HG03442 (cell line): Measurements from ENCODE around the gene SPINK2.

Experiments used
- ATAC-seq: cut with Tn5 transposase; IDR thresholded peaks from one replicate; pipeline ENCODE4 v1.9.1; 2021; ENCODE audit warnings: mild to moderate bottlenecking, moderate library complexity; ENCODE audit not compliant: unreplicated experiment

Gene SPINK2

GRCh38 chr4:56799824-56800756 lies 21.4 kb downstream of the SPINK2 start:
- ATAC-seq = peak; percentile 85

GRCh38 chr4:56799161-56799759 lies 22.2 kb downstream of the SPINK2 start:
- ATAC-seq = no peak

DNA sequence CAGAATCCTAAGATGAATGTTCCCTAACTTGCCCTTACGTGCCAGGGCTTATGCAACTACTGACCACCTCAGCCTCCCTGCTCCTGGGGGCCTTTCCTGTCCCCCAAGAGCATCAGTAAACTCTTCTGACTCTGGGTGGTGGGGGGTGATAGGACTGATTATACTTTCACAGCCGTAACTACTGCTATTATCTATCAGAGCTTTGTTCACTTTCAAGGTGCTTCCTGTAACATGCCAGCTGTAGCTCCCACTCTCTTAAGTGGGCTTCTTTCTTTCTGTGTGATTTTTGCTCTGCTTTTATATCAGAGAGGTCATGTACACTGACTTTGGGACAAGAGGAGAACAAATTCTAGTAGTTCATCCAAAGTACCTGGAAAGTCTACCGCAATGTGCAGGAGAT lies 25.3 kb downstream of the SPINK2 start:
- no peak for ATAC-seq

- ATAC-seq = peak; percentile 81
Observed at GRCh38 chr4:56791316-56791715, 30.2 kb downstream of the SPINK2 start.

- no peak for ATAC-seq
Observed at GRCh38 chr4:56790691-56791091, 30.8 kb downstream of the SPINK2 start.

- ATAC-seq = no peak
Observed at GRCh38 chr4:56788081-56788480, 33.4 kb downstream of the SPINK2 start.

GRCh38 chr4:56787380-56787779 lies 34.1 kb downstream of the SPINK2 start:
- no peak for ATAC-seq

DNA sequence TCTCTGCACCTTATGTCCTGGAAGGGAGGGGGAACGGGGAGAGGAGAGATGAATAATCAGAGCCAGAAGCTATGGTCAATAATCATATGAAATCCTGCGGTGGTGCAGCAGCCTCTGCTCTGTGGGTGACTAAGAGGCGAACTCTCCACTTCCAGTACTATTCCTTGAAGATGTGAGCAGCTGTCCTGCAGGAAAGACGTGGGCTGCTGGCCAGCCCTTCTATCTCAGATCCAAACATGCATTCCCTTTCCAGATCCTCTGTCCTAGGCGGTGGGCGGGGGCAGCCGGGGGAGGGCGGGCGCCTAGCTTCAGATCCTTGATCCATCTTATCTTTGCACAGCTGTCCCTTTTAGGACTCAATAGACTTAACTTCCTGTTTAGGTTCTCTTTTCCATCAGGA lies 34.5 kb downstream of the SPINK2 start:
- no peak for ATAC-seq

DNA sequence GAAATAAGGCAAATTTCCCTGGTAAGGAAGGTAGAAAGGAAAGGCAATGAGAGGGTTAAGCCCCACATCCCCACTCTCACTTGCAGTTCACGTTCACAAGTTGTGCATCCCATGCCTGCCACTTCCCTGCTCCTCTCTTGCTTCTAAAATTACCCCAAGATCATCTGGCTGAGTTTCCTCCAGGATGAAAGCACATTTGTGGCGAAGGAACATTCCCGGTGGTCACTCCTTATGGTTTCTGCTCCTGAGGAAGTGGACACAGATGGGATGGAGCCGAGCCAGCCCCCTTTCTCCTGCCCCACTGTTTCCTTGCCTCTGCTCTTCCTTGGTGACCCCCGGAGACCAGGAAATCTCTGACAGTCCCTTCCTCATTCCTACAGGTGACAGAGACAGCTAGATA lies 37.5 kb downstream of the SPINK2 start:
- no peak for ATAC-seq

DNA sequence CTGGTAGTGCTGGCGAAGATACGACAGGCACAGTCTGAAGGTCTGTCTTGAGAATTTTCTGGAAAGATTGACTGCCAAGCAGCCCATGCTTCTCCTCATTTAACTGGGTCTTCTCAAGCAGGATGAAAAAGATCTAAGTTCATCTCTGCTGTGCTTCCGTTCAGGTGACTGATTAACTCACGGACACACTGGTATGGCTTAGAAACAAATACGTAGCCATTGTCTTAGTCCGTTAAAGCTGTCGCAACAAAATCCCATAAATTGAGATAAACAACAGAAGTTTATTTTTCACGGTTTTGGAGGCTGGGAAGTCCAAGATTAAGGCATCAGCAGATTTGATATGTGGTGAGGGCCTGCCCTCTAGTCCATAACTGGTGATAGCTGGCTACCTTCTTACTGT lies 39.5 kb downstream of the SPINK2 start:
- no peak for ATAC-seq

DNA sequence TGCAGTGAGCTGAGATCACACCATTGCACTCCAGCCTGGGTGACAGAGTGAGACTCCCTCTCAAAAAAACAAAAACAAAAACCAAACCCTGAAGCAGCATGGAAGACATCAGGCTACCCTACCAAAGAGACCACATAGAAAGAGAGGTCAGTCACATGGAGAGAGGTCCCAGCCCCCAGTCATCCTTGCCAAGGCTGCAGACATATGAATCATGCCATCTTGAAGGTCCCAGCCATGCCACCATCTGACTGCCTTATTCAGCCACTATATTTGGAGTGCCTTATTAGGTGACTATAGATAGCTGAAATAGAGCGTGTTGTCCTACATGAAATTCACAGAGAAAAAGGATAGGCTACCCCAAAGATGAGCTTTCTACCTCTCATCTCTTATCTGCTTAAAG lies 48.2 kb downstream of the SPINK2 start:
- no peak for ATAC-seq

DNA sequence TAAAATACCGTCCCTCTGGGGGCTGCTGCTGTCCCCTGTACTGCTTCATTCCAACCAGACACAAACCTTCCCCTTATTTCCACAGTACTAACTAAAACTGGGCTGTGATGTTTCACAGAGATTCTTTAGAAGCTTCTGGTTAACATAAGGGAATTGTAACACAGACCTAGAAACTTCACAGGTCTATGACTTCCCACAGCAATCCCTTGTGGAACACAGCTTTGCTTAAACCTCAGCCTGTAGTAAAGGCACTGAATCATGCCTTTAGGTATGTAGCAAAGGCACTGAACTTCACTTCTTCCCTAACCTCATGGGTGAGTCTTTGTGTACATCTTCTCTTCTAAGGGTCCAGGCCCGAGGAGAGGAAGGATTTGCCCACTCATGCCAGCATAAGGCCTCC lies 49.4 kb downstream of the SPINK2 start:
- ATAC-seq = no peak

DNA sequence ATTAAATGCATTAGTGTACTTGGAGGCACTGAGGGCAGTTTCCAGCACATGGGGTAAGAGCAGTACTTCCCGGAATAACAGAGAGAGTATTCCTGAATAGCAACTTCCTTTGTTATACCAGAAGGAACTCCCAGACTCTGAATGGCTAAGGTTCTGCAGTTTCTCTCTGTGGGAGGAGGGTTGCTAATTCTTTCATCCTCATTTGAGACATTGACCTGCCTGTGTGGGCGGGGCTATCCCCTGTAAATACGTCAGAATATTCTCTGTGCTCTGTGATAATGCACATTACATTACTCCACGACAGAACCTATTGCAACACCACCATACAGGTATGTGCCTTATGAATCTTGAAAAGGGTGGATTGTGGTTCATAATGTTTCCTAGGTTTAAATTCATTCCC lies 52.7 kb downstream of the SPINK2 start:
- ATAC-seq = peak; percentile 46

DNA sequence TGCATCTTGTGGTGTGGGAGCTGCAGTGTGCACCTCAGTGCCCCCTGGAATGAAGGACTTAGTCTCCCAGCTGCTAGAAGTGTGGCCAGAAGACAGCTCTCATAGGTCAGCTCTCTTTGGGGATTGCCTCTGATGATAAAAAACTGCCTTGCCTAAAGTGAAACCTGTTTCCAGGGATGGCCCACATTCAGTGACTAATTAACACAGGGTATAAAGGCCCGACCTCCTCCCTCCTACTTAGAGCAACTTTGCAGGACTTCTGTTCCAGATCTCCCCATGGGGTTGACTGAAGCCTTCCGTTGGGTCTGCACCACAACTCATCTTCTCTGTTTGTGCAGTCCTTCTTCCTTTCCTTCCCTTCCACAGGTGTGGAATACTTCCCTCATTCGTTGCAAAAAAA lies 53.2 kb downstream of the SPINK2 start:
- no peak for ATAC-seq

GRCh38 chr4:56767567-56767966 lies 53.9 kb downstream of the SPINK2 start:
- no peak for ATAC-seq

DNA sequence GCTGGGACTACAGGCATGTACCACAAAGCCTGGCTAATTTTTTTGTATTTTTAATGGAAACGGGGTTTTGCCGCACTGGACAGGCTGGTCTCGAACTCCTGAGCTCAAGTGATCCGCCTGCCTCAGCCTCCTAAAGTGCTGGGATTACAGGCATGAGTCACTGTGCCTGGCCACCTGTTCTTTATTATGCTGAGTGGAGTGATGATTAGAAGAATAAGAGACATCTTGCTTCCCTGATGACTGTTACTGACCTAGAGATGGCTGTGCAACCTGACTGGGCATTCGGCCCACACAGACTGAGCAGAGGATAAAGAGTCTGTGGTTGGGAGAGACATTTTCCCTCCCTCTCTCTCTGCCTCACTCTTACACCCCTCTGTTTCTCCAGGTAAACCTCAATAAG lies 56.7 kb downstream of the SPINK2 start:
- no peak for ATAC-seq

DNA sequence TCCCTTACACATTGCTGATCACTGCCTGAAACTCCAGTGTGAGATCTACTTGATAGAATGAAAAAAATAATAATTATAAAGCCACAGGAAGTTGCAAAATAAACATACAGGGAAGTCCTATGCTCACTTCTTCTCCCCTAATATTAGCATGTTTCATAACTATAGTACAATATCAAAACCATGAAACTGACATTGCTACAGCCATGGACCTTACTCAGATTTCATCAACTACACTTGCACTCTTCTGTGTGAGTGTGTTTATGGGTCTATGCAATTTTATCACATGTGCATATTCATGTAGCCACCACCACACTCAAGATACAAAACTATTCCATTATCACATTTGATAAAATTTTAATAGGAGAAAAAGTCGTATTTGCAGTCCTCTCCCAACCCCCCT lies 57.3 kb downstream of the SPINK2 start:
- ATAC-seq = no peak

DNA sequence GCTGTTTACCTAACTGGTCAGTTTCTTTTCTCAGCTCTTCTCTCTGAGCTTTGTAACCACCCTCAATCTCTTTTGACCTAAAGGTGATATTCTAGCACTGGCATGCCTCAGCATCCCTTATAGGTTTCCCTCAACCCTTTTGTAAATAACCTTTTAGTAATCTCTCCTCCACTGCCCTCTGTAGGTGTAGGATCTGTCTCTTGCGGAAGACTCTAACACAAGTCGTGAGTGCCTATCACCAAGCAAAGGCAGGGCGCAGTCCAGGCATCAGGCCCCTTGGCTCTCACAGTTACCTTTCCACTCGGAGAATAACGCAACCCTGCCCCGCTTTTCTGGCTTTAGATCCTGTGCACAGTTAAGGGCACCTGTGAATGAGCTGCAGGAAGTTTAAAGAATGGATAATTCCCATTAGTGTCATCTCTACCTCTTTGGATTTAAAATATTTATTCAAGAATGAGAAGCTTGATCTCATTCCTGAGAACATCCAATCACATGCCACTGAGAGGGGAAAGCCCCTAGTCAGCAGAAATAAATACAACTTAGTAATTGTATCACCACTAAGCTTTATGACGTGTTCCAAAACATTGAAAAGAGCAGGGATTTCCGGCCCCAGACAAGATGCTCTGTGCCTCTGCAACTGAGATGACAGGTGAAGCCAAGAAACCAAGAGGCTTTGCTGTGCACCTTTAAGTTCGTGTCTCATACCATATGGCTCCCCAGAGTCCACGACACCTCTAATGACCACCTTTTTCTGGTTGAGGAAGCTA lies 58.8 kb downstream of the SPINK2 start:
- no peak for ATAC-seq

DNA sequence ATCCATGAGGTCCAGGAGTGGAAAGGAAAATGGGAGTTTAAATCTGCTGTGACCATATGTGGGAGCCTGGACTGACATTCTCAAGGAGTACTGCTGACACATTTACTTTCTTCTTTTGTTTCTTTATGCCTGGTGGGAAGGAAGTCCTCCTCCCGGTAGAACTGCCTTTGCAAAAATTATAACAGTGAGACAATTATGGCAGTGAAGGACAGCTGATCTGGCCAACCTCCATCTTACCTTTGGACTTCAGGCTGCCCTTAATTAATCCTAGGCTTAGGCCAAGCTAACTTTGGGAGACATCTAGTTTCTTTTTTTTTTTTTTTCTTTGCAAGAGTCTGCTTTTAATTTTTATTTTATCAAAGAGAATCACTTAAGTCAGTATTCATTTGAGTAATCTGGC lies 61.3 kb downstream of the SPINK2 start:
- no peak for ATAC-seq
